ENCODE results near the gene LRMDA. TPM values are rescaled to one million over a fixed set of nuclear protein-coding genes. Genes with fewer than 3 reads are reported as not detected.

Gene LRMDA
- not detected for total RNA-seq

GRCh38 chr10:75431180-75432111 lies at the start of gene LRMDA:
TSS of gene LRMDA (plus strand) at chr10:75431624.
- no peaks in the 10 kb centered on the region for H3K9me3 Mint-ChIP-seq
- H3K36me3 Mint-ChIP-seq, result no peaks in the 10 kb centered on the region
- no peak within 1 kb of the TSS for H3K27ac Mint-ChIP-seq
- no peak for DNase-seq (ENCODE audit: low spot score in 2 of 2)
- ATAC-seq, result peak in 1 of 2 donors; percentile 40

DNA sequence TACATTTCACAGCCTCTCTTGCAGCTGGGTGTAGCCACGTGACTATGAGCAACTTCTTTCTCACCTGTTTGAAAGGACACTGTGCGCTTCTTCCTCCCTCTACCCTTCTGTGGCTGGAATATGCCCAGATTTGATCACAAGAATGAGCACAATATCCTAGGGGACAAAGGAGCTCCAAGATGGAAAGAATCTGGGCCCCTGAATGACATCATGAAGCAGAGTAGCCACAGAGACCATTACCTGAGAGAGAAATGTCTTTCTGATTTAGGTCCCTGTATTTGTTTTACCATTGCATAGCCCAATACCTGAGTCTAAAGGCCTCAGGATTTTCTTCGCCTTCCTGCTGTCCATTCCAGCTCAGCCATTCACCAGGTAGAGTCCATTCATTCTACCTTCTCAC lies 45.3 kb upstream of the LRMDA start:
- peaks cover 0 to 7% of the 10 kb centered on the region in 2 donors for H3K36me3 Mint-ChIP-seq
- no peak for ATAC-seq
- peaks cover 0 to 11% of the 10 kb centered on the region in 2 donors for H3K9me3 Mint-ChIP-seq
- DNase-seq (ENCODE audit: low spot score in 2 of 2), result no peak
- H3K27ac Mint-ChIP-seq, result no peak overlapping the region

DNA sequence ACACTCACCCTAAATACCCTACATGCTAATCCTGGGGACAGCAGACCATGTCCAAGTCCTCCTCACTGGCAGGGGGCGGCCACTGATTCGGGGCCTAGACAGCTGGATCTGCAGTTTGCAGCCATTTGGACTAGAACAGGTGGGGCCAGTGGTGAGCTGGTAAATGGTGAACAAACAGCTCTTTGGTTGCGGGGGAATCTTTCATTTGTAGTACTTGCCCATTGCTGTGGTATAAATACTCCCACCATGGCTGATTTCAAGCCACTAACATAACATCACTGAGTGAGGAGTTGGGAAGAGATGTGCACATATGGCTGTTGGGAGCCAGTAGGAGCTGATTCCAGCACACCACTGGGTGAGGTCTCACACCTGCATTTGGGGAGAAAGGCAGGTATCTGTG lies 43.3 kb upstream of the LRMDA start:
- H3K9me3 Mint-ChIP-seq, result peaks cover 0 to 11% of the 10 kb centered on the region in 2 donors

GRCh38 chr10:75390178-75390577 lies 41.2 kb upstream of the LRMDA start:
- peaks cover 0 to 11% of the 10 kb centered on the region in 2 donors for H3K9me3 Mint-ChIP-seq
- H3K27ac Mint-ChIP-seq, result no peak overlapping the region
- no peak for DNase-seq (ENCODE audit: low spot score in 2 of 2)

More for the DNA sequence above, 43.3 kb upstream of the LRMDA start:
- DNase-seq (ENCODE audit: low spot score in 2 of 2), result no peak
- H3K27ac Mint-ChIP-seq, result no peak overlapping the region
- peaks cover 0 to 7% of the 10 kb centered on the region in 2 donors for H3K36me3 Mint-ChIP-seq
- no peak for ATAC-seq

DNA sequence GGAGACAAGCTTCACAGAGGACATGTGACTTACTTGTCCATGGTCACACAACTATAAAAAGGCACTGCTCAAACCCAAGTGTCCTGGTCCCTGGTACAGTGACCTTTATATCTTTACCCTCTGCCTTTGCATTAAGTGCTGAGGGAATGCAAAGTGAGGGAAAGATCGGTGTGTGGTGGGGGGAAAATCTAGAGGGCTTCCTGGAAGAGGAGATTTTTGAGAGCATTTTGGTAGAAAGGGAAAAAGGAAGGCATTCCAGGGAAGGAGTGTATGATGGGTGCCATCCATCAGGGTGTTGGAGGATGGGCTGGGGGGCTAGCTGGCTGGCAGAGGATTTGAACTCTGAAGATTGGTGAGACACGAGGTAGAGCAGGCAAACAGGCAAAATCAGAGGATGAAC lies 39.2 kb upstream of the LRMDA start:
- no peaks in the 10 kb centered on the region for H3K9me3 Mint-ChIP-seq
- no peak overlapping the region for H3K27ac Mint-ChIP-seq
- peaks cover 6 to 9% of the 10 kb centered on the region in 2 donors for H3K36me3 Mint-ChIP-seq
- DNase-seq (ENCODE audit: low spot score in 2 of 2) (no peak), ATAC-seq (no peak)

More at GRCh38 chr10:75390178-75390577, 41.2 kb upstream of the LRMDA start:
- H3K36me3 Mint-ChIP-seq, result peaks cover 6 to 16% of the 10 kb centered on the region in 2 donors
- ATAC-seq, result no peak

DNA sequence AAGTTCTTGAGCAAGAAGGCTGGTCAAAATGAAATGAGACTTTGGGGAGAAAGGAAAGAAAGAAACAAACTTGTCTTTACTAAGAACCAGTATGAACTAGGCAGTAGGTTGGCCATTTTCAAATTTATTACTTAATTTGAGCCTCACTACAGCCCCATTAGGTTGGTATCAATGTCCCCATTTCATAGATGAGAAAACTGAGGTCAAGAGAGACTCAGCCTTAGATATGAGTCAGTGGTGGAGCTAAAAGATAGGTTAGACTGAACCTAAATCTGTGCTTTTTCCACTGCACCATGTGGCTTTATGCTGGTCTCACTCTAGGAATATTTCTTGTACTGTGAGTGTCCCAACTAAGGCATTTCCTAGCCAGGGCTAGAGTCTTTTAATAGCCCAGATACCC lies 38.7 kb upstream of the LRMDA start:
- DNase-seq (ENCODE audit: low spot score in 2 of 2), result no peak
- ATAC-seq, result no peak
- Mint-ChIP-seq H3K27ac (no peak overlapping the region), H3K36me3 (peaks cover 6 to 9% of the 10 kb centered on the region in 2 donors), H3K9me3 (no peaks in the 10 kb centered on the region)

DNA sequence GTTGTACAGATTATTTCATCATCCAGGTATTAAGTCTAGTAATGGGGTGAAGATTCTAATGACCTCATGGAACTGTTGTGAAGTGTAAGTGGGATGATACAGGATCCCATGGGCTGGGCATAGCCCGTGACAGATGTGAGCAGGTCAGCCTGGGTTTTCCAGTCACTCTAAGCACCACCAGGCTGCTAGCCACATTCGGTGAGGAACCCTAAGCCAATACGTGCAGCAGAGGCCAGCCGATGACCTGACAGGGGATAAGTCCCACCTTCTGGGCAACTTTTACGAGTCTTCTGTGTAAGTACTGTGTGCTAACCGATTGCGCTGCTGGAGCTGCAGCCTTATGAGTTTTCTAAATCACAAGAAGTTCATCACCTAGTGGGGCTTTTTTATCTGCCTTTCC lies 37.2 kb upstream of the LRMDA start:
- Mint-ChIP-seq H3K9me3 (no peaks in the 10 kb centered on the region), H3K27ac (no peak overlapping the region), H3K36me3 (peaks cover 6 to 9% of the 10 kb centered on the region in 2 donors)
- ATAC-seq (no peak), DNase-seq (ENCODE audit: low spot score in 2 of 2) (no peak)

DNA sequence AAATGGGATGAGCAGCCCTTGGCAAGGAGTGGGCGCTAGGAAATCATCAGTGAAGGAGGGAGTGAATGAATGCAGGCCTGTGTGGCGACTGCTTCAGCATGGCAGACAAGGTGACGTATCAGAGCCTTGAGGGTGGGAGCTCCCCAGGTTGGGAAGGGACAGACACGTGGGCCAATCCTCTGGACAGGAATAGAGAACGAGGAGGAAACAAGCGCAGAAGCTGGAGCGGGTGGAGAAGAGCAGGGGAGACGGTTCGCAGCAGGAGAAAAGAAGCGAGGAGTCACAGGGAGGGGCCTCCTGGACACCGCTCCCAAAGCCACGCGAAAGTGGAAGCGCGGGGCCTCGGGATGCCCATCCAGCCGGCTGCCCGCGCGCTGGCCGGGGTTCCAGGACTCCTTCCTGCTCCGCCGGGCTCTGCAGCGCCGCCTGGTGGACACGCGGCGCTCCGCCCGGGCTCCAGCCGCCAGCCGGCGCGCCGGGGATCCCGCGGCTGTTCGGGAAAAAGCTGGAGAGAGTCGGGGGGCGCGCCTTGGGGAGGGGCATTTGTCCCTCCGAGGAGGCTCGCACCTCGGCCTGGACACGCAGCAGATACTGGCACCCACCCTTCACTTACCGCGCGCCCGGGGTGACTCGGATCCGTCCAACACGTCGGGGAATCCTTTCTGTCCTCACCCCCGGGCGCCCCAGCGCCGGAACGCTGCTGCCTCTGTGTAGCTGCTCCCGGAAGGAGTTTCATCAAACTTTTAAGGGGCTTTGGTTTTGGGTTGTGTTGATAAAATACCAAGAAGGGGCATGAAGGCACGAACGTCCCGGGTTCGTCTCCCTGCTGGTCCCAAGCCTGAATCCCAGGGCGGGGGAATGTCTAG lies 36.1 kb upstream of the LRMDA start:
- ATAC-seq (peak in 1 of 2 donors; percentile 38), DNase-seq (ENCODE audit: low spot score in 2 of 2) (peak in 1 of 2 donors; percentile 72)
- peaks cover 6 to 9% of the 10 kb centered on the region in 2 donors for H3K36me3 Mint-ChIP-seq
- no peak overlapping the region for H3K27ac Mint-ChIP-seq
- H3K9me3 Mint-ChIP-seq, result no peaks in the 10 kb centered on the region

GRCh38 chr10:75395932-75396630 lies 35.3 kb upstream of the LRMDA start:
- peaks cover 6 to 9% of the 10 kb centered on the region in 2 donors for H3K36me3 Mint-ChIP-seq
- ATAC-seq (no peak), DNase-seq (ENCODE audit: low spot score in 2 of 2) (no peak)
- H3K9me3 Mint-ChIP-seq, result no peaks in the 10 kb centered on the region
- H3K27ac Mint-ChIP-seq, result no peak overlapping the region

GRCh38 chr10:75396631-75397495 lies 34.6 kb upstream of the LRMDA start:
- ATAC-seq (no peak), DNase-seq (ENCODE audit: low spot score in 2 of 2) (no peak)
- Mint-ChIP-seq H3K36me3 (peaks cover 6 to 11% of the 10 kb centered on the region in 2 donors), H3K9me3 (no peaks in the 10 kb centered on the region), H3K27ac (no peak overlapping the region)

DNA sequence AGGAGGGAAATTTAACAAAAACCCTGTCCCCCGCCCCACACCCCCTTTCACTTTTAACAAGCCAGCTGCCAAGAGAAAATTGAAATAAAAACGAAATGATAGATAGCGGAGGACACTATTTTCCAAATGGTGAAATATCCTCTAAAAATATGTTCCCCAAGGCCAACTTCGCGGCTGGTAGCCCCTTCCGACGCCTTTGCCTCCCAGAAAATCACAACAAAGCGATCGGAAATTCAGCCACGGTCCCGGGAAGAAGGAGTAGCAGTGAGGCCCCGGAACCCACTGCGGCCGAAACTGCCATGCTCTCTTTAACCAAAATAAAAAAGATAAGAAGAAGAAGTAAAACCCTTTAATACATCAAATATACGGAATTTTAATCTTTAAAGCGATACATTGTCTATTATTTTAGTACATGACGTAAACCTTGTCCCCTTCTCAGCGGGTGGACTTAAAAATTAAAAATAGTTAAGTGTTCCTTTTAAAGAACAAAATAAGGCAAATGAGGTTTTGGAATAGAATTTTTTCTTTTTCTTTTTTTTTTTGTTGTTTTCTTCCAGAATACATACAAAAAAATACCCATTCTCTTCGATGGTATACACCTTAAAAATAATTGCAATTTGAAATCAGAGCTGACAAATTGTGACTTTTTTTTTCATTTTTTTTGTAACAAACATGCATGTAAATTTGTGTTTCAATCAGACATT lies 33.8 kb upstream of the LRMDA start:
- H3K9me3 Mint-ChIP-seq, result no peaks in the 10 kb centered on the region
- ATAC-seq, result no peak
- DNase-seq (ENCODE audit: low spot score in 2 of 2), result no peak
- H3K36me3 Mint-ChIP-seq, result peaks cover 6 to 15% of the 10 kb centered on the region in 2 donors
- H3K27ac Mint-ChIP-seq, result no peak overlapping the region

GRCh38 chr10:75398200-75398691 lies 33.2 kb upstream of the LRMDA start:
- Mint-ChIP-seq H3K27ac (no peak overlapping the region), H3K9me3 (no peaks in the 10 kb centered on the region), H3K36me3 (peaks cover 6 to 15% of the 10 kb centered on the region in 2 donors)
- DNase-seq (ENCODE audit: low spot score in 2 of 2) (no peak), ATAC-seq (no peak)

DNA sequence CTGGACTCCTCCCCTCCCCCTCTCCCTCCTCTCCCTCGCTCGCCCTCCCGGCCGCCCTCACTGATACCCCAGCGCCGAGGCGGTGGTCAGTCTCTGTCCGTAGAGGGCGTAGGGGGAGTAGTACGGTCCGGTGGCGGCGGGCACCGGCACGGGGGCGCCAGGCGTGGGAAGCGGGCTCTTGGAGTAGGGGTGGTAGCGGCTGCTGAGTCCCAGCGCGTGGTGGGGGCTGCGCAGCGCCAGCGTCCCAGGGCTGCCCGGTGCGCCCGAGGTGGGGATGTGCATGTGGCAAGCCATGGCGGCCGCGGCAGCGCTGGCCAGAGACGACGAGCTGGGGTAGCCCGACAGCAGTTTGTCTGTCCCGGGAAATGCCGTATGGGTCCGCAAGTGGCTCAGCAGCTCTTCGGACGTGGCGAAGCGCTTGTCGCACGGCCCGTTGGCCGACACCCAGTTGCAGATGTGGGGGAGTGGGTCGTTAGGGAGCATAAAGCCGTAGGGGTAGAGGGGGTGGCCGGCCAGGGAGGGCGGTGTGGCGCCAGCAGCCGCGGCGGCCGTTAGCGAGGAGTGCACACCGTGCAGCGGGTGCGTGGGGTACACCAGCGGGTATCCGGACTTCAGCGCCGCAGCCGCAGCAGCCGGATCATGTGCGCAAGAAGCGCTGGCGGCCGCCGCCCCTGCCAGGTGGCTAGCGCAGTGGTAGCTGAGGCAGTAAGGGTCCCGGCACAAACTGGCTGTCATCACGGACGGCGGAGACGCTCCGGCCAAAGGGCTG lies 32.5 kb upstream of the LRMDA start:
- H3K9me3 Mint-ChIP-seq, result no peaks in the 10 kb centered on the region
- DNase-seq (ENCODE audit: low spot score in 2 of 2) (no peak), ATAC-seq (no peak)
- peaks cover 6 to 16% of the 10 kb centered on the region in 2 donors for H3K36me3 Mint-ChIP-seq
- no peak overlapping the region for H3K27ac Mint-ChIP-seq

- H3K27ac Mint-ChIP-seq, result no peak overlapping the region
- DNase-seq (ENCODE audit: low spot score in 2 of 2) (peak in 1 of 2 donors; percentile 51), ATAC-seq (peak in 1 of 2 donors; percentile 32)
- no peaks in the 10 kb centered on the region for H3K9me3 Mint-ChIP-seq
- peaks cover 5 to 16% of the 10 kb centered on the region in 2 donors for H3K36me3 Mint-ChIP-seq
Observed at GRCh38 chr10:75399461-75400162, 31.8 kb upstream of the LRMDA start.
